ENCODE measurements around the gene ZNF764.

DNA sequence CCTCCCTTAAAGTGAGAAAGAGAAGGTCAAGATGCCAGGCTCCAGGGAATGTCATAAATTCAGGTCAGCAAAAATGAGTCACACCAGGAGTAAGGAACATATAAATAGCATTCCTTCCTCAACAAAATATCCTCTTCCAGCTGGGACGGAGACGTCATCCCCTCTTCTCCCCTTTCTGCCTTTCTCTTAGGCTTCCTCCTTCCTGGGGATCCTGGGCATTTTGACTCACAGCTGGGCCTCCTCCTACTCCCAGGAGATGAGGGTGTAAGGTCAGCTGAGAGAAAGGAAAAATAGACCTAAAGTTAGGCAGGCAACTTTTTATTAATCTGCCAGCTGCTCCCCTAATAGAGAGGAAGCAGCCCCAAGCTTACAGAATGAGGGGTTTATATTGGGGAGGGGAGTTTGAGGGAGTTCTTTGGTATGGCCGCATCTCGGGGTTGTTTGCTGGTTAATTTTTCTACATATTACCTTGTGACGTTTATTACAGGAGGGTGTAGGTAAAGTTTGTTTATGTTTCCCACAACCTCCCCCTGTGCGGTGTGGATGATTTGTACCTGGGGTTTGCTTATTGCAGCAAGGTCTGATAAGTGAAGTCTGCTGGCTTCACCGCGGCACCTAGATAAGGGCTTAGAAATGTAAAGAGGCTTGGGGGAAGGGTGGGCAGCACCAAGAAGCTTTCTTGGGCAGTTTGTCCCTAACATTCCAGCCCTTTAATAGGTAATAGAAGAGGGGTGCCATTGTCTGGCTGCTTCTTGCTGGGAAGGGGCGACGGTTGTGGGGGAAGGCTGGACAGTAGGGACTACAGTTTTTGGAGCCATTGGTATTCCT is 16.5 kb downstream of the ZNF764 start:
- no peak for TF ChIP-seq EZH2 (IDR thresholded peaks at IDR 0.05)
- TF ChIP-seq, protein P1, sequence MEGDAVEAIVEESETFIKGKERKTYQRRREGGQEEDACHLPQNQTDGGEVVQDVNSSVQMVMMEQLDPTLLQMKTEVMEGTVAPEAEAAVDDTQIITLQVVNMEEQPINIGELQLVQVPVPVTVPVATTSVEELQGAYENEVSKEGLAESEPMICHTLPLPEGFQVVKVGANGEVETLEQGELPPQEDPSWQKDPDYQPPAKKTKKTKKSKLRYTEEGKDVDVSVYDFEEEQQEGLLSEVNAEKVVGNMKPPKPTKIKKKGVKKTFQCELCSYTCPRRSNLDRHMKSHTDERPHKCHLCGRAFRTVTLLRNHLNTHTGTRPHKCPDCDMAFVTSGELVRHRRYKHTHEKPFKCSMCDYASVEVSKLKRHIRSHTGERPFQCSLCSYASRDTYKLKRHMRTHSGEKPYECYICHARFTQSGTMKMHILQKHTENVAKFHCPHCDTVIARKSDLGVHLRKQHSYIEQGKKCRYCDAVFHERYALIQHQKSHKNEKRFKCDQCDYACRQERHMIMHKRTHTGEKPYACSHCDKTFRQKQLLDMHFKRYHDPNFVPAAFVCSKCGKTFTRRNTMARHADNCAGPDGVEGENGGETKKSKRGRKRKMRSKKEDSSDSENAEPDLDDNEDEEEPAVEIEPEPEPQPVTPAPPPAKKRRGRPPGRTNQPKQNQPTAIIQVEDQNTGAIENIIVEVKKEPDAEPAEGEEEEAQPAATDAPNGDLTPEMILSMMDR (IDR thresholded peaks at IDR 0.05), result no peak
